GM10248 (cell line): Measurements from ENCODE around the gene CDC6.
A peak's percentile ranks its signal among the peaks of the same experiment; 100 is the strongest.

Source experiments
- CTCF ChIA-PET: fragments of 300-600 bp; sonication (Branson Sonifier 250); formaldehyde crosslinking; extraction: SDS; loops from one replicate; lab custom pipeline; 2021; ENCODE audit warnings: antibody characterized with exemption; lab: Yijun Ruan, JAX
- POLR2A ChIA-PET: fragments of 350-650 bp; sonication (Branson Sonifier 250); formaldehyde crosslinking; extraction: SDS; loops from one replicate; lab custom pipeline; 2020; ENCODE audit warnings: antibody characterized with exemption; lab: Yijun Ruan, JAX
- DNase-seq: peaks from one replicate; pipeline ENCODE4 v3.0.0; 2012; ENCODE audit errors: extremely low spot score
- TF ChIP-seq, protein P1 (sequence below): IDR thresholded peaks from 2 replicates; pipeline ENCODE4 v1.5.1; 2012; ENCODE audit warnings: mild to moderate bottlenecking, low read depth; ENCODE audit errors: extremely low read depth, missing control alignments, control extremely low read depth

Gene CDC6

DNA sequence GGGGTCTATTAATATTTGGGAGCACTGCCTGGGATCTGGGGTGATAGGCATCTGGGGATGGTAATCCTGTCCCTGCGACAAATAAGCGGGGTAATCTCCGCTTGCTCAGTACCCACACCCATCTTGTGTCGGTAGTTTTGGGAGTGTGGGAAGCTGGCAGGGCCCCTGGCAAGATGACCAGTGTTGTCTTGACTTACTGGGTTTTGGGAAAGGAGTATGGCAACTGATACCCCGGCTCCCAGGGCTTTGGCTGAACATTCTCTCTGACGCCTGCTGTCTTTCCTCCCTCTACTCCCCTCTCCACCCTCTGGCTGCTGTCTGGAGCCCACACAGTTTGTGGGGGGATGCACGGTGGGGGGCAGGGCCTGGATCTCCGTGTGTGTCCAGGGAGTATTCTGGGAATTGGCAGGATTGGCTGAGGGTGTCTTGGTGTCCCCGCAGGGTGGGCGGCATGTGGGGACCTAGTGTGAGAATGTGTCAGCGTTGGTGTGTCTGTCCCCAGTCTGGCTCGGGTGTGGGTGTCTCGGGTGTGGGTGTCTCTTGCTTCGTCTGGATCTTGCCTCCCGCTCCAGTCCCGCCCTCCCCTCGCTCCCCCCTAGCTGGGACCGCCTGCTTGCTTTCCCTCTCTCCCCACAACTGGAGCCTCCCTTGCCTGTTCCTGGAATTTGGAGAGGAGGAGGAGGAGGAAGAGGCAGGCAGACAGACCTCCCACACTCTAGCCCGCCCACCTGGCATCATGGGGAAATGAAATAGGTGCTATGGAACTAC lies 33.3 kb downstream of the CDC6 start:
- TF ChIP-seq, protein P1, sequence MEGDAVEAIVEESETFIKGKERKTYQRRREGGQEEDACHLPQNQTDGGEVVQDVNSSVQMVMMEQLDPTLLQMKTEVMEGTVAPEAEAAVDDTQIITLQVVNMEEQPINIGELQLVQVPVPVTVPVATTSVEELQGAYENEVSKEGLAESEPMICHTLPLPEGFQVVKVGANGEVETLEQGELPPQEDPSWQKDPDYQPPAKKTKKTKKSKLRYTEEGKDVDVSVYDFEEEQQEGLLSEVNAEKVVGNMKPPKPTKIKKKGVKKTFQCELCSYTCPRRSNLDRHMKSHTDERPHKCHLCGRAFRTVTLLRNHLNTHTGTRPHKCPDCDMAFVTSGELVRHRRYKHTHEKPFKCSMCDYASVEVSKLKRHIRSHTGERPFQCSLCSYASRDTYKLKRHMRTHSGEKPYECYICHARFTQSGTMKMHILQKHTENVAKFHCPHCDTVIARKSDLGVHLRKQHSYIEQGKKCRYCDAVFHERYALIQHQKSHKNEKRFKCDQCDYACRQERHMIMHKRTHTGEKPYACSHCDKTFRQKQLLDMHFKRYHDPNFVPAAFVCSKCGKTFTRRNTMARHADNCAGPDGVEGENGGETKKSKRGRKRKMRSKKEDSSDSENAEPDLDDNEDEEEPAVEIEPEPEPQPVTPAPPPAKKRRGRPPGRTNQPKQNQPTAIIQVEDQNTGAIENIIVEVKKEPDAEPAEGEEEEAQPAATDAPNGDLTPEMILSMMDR, result no peak
- ChIA-PET POLR2A (interaction anchor here (0.6 to 1.0 kb wide), 2 partner anchors 18 to 20 kb away, joined by 3 to 6 read pairs; no protein-coding TSS in a partner anchor), CTCF (interaction anchor here (1.0 to 30.0 kb wide), 7 partner anchors 14 to 212 kb away, joined by 3 to 604 read pairs (median 11); partner anchors contain the start of genes GJD3 and RARA)
- no peak for DNase-seq

DNA sequence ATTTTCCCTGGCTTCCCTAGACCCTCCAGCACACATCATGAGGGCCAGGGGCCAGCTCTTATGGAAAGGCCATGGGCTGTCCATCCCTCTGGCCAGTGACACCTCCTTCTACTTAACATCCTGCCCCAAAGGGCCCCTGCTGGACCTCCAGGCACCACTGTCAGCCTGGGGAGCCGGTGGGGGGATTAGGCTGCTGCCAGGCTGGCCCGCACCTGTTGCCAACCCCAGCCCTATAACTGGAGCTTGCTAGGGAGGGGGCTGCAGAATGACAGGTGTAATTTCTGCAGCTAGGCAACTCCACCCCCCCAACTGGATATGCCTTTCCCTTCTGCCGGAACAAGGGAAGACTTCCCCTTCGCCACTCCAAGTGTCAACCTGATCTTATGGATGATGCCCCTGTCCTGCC lies 33.8 kb downstream of the CDC6 start:
- TF ChIP-seq, protein P1, result no peak
- DNase-seq, result no peak
- ChIA-PET POLR2A (interaction anchor here (0.5 to 1.0 kb wide), 2 partner anchors 17 to 20 kb away, joined by 3 to 6 read pairs; no protein-coding TSS in a partner anchor), CTCF (interaction anchor here (1.0 to 15.6 kb wide), 5 partner anchors 17 to 211 kb away, joined by 3 to 163 read pairs (median 11); partner anchors contain the start of gene RARA)

DNA sequence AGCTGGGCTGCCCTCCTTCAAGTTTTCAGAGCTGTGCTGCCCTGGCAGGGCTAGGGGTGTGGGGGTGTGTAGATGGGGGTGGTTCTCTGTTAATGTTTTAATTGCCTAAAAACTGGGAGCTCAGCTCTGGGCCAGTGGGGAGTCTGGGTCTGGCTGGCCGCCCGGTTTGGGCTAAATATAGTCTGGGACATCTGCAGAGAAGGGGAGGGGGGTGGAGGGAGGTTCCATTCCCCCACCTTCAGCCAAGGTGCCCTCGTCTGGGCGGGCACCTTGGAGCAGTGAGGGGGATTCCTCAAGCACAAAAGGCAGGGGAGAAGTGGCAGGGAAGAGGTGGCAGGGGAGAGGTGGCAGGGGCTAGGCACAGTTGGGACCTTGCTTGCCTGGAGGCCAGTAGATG lies 34.3 kb downstream of the CDC6 start:
- POLR2A ChIA-PET, result interaction anchor here (0.5 kb wide), 2 partner anchors 16 to 542 kb away, joined by 6 to 9 read pairs; no protein-coding TSS in a partner anchor
- DNase-seq, result no peak
- TF ChIP-seq, protein P1, result no peak
- CTCF ChIA-PET, result interaction anchor here (0.8 to 15.6 kb wide), 7 partner anchors 9 to 241 kb away, joined by 3 to 163 read pairs (median 3); partner anchors contain the start of gene RARA

DNA sequence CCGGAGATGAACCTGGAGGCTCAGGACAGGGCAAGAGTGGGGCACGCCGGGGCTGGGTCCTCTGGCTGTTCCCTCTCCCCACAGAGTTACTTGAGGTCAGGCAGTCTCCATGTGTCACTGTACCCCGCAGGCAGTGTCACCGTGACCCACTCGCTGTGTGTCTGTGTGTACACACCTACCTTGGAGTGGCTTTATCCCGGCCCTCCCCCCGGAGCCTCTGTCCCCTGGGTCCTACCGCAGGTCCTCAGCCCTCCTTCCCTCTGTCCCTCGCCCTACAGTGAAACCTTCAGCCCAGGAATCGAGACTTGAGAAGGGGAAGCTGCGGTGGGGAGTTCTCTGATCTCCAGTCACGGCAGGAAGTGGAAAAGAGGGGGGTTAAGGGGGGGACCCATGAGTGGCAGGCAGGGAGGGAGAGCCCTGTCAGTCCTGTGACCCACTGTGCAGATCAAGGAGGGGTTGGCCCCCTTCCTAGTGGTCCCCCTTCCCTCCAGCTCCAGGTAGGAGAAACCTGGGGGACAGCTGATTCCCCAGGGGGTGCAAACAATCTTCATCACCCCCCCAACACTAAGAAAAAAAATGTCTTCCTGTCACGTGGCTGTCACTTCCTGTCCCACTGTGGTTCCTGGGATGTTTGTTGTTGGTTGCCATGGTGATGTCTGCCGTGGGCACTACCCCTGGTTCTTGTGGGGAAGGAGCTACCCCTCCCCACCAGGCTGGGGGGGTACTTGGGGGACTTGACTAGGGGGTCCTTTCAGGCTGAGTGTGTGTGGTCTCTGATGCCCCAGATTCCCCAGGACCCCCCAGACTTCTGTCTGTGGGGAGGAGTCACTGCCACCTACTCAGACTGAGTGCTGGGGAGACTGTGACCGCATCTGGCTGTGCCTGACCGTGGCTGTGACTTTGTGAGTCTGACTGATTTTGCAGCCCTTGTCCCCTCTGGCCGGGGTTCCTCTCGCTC lies 35.0 kb downstream of the CDC6 start:
- TF ChIP-seq, protein P1, result no peak
- POLR2A ChIA-PET, result interaction anchor here (0.5 to 1.2 kb wide), 5 partner anchors 16 to 543 kb away, joined by 3 to 11 read pairs (median 6); partner anchors contain the start of gene TOP2A
- DNase-seq, result peak; percentile 88
- CTCF ChIA-PET, result interaction anchor here (0.8 to 15.6 kb wide), 9 partner anchors 10 to 241 kb away, joined by 3 to 163 read pairs (median 3); partner anchors contain the start of gene RARA

DNA sequence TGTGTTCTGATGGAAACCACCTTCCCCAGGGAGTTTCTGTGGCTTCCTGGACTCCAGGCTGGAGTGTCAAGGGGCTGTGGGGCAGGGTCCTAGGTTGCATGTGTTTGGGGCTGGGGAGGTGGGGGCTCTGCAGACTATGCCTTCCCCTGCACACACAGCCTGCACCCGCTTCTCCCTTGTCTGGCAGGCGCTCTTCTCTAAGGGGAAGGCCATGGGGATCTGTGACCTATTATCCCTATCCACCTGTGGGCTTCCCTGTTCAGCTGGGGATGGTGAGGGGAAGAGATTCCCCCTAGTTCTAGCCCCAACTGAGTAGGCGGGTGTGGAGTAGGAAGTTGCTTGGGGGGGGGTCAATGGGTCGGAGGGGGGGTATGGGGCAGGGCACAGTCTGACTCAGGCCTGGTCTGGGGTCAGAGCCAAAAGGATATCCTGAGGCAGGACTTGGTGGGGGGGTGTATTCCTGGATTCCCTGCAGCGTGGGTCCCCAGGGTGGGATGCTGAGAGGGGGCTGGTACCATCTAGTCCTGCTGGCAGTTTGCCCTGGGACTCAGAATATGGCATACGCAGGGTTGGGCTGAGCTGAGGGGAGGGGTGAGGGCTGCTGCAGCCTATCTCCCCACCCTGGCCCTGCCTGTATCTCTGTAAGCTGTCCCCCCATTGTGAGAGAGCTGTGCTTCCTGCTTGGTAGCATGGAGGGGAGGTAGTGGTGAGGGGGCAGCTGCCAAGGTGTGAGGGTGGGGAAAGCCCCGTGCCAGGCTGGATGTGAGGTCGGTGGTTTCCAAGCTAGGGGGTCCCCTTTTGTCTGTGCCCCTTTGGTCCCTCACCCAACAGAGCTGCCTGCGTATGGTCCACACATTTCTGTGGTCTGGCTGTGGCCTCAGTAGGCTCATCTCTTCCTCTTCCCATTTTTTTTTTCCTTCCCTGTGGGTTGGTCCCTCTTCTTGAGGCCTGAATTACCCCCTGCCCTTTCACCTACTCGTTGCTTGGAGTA lies 36.0 kb downstream of the CDC6 start:
- TF ChIP-seq, protein P1, result no peak
- DNase-seq, result no peak
- CTCF ChIA-PET, result interaction anchor here (0.9 to 15.6 kb wide), 9 partner anchors 11 to 1342 kb away, joined by 3 to 163 read pairs (median 3); partner anchors contain the start of gene RARA
- POLR2A ChIA-PET, result interaction anchor here (0.5 to 1.2 kb wide), 5 partner anchors 15 to 94 kb away, joined by 3 to 11 read pairs (median 3); partner anchors contain the start of gene TOP2A
